GM12801 (cell line): ENCODE measurements around the gene TLX1.

Experiments
- TF ChIP-seq, protein P1 (sequence below): IDR thresholded peaks from one replicate; pipeline ENCODE4 v1.5.1; 2011; ENCODE audit warnings: control low read depth; ENCODE audit not compliant: insufficient read length; ENCODE audit errors: extremely low read depth

Gene TLX1

DNA sequence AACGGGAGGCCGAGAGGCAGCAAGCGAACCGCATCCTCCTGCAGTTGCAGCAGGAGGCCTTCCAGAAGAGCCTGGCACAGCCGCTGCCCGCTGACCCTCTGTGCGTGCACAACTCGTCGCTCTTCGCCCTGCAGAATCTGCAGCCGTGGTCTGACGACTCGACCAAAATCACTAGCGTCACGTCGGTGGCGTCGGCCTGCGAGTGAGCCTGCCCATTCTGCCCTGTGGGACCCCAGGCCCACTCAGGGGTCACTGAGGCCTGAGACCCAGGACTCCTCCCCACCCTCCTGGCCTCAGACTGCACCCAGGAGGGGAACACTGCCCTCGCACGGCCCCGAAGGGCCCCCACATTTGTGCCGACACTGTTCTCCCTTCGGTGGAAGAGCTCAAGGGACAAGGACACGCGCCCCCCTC, 5.6 kb downstream of the TLX1 start:
- TF ChIP-seq, protein P1, sequence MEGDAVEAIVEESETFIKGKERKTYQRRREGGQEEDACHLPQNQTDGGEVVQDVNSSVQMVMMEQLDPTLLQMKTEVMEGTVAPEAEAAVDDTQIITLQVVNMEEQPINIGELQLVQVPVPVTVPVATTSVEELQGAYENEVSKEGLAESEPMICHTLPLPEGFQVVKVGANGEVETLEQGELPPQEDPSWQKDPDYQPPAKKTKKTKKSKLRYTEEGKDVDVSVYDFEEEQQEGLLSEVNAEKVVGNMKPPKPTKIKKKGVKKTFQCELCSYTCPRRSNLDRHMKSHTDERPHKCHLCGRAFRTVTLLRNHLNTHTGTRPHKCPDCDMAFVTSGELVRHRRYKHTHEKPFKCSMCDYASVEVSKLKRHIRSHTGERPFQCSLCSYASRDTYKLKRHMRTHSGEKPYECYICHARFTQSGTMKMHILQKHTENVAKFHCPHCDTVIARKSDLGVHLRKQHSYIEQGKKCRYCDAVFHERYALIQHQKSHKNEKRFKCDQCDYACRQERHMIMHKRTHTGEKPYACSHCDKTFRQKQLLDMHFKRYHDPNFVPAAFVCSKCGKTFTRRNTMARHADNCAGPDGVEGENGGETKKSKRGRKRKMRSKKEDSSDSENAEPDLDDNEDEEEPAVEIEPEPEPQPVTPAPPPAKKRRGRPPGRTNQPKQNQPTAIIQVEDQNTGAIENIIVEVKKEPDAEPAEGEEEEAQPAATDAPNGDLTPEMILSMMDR: no peak

- TF ChIP-seq, protein P1: no peak
These were observed 6.2 kb downstream of the TLX1 start for GRCh38 chr10:101137271-101137670.

DNA sequence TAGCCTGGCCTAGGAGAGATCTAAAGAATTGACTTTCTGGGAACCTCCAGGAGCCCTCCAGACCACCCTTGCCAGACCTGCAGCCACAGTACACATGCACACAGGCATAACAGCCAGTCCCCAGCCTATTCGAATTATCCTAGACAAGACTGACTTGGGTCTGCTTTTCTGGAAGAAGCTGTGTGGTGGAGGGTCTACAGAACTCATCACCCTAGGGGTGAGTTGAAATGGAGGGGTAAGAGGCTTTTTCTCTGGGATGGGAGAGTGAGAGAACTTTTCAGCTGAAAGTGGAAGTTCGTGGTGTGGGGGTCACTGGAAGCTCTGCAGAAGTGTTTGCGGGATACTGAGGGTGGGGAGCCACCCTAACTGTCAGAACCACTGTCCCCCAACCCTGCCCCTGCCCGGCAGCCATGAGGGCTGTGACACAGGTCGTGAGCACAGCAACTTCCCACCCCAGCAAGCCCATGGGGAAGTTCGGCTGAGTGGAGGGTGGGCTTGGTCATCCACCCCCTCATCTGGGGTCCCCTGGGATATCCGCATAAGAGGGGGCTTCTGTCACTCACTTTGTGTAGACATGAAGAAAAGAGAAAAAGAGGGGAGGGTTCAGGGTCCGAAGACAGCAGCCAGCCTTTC, 7.8 kb downstream of the TLX1 start:
- TF ChIP-seq, protein P1: no peak

GRCh38 chr10:101139421-101139911, 8.4 kb downstream of the TLX1 start:
- TF ChIP-seq, protein P1: no peak

DNA sequence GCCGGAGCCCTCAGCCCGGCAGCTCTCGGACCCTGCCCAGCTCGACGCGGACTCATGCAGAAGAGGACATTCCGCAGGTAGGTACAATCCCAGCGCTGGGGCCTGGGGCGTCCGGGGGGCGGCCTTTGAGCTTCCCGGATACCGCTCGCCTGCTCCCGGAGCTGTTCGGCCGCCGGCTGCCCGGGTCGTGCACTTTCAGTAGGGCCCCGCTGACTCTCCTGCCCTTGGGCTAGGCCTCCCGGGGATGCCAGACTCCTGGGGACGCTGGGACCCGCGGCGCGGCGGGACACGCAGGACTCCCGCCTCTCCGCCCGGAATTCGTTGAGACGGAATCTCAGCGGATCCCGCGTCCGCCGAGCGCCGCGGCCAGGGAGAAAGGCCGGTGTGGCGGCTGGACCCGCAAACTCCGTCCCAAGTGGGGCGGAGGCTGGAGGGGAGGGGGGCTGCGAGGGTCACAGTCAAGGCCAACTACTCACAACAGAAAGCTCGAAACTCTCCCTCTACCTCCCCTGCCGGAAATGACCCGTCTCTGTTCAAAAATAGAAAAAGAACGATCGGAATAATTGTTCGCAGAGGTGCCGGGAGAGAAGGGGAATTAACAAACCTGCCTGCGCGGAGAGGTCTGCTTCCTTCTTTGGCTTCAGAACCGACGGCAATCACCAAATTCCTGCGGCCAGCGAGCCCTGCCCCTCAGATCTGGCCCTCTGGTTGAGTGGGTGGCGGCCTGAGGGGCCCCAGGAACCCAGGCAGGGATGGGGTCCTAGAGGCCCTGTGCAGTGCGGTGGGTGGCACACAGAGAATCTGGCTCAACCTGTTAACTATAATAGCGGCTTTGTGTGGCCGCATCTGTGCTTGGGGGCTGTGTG, 9.2 kb downstream of the TLX1 start:
- TF ChIP-seq, protein P1: no peak

DNA sequence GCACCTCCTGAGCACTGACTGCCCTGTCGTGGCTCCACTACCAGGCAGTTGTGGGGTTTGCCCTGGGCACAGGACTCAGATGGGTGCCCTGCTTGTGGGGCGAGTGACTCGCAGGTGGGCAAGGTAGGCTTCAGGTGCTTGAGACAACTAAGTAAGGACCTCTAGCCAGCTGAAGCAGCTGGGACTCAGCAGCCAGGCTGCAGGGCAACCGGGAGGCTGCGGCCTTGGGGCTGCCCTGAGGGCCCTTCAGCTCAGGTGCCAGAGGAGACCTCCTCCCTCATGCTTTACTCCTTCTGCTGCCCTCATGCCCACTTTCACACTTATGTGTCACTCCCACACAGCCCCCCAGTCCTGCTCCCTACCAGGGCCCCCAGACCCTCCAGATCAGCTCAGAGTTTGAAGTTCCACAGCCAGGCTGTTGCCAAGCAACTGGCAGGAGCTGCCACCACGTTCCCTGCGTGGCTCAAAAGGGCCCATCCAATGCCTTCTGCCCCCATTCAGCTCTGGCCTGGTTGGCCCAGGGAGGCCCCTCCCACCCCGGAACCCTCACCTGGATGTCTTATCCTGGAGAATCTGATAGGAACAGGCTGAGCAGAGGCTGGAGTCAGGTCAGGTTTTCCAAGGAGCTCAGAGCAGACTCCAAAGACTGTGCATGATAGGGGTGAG, 10.0 kb downstream of the TLX1 start:
- TF ChIP-seq, protein P1: no peak
